ENCODE measurements around the gene SCO2.

Gene SCO2

DNA sequence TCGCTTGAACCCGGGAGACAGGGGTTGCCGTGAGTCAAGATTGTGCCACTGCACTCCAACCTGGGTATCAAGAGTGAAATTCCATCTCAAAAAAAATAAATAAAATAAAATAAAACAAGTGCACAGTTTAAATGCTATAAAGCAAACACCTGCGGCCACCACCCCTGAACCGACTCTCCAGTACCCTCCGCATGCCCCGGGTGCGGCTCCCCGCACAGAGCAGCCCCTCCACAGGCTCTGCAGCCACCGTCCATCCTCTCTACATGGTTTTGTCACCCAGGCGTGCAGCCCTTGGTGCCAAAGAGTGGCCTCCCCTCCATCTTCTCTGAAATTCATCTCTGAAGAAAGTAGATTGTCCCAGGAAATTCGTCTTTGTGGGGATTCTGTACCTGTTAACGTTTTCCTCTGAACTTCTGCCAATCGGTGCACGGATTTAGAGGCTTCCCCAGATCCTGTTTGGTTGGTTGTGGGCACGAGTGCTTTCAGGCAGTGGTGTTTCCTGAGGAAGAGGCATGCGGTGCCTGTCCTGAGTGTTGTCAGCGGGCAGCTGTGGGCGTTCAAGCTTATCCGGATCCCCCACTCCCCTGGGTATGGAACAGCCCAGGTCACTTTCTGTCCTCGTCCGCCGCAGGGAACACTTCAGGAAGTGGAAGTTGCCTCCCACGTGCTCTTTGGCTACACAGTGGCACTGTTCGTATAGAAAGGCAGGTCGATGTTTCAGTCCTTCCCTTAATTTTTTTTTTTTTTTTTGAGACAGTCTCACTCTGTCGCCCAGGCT is 34.7 kb downstream of the SCO2 start:
- no peak for DNase-seq

DNA sequence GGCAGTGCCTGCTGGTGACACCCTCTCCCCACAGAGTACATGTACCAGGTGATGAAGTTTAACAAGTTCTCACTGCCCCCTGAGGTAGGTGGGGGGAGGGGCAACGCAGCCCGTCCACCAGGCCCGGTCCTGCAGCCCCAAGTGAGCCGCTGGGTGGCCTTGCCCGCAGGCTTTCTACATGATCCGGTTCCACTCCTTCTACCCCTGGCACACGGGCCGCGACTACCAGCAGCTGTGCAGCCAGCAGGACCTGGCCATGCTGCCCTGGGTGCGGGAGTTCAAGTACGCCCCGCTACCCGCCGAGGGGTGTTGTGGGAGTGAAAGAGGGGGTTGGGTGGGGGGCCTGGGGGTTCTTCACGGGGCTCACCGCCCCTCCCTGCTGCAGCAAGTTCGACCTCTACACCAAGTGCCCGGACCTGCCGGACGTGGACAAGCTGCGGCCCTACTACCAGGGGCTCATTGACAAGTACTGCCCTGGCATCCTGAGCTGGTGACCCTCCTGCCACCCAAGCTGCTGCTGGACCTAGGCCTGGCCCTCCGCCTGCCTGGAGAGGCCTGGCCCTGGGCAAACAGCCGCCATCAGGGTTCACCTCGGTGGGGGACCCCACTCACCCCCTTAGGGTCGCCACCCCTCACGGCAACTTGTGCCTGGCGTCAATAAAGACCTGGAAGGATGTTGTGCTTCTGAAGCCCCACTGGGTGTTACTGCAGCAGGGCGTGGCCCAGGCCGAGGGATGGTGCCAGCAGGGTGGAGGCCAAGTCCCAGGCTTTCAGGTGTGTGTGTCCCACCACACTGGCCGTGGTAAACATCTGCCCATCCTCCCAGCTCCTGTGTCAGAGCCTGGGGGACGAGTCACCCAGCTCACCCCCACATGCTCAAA is 35.8 kb downstream of the SCO2 start:
- no peak for DNase-seq

DNA sequence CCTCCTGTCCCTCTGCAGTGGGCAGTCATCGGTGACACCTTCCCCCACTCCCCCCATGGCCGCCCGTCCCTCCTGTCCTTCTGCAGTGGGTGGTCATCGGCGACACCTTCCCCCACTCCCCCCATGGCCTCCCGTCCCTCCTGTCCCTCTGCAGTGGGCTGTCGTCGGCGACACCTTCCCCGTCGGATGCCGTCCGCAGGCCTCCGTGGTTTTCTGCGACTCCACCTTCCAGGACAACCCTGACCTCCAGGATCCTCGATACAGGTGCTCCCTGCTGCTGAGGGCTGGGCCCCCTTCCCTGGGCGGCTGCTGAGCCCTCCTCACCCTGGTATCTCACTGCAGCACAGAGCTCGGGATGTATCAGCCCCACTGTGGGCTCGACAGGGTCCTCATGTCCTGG is 36.5 kb downstream of the SCO2 start:
- no peak for DNase-seq

DNA sequence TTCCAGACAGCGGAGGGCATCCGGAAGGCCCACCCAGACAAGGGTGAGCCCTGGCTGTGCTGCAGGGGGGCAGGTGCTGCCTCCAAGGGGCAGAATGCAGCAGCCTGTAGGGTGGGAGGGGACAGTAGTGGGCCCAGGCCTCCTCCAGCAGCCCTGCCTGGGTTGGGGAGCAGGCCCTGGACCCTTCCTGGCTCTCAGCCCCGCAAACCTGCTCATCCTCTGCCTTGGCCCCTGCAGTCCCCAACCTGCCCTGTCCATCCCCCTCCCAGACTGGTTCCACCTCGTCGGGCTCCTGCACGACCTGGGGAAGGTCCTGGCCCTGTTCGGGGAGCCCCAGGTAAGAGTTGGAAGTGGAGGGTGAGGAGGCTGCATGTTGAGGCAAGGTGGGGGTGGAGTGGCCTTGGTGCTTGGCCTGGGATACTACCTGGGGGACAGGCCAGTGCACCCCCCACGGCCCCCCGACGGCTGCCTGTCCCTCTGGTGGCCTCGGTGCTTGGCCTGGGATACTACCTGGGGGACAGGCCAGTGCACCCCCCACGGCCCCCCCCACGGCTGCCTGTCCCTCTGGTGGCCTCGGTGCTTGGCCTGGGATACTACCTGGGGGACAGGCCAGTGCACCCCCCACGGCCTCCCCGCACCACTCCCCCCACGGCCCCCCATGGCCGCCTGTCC is 37.3 kb downstream of the SCO2 start:
- no peak for DNase-seq

DNA sequence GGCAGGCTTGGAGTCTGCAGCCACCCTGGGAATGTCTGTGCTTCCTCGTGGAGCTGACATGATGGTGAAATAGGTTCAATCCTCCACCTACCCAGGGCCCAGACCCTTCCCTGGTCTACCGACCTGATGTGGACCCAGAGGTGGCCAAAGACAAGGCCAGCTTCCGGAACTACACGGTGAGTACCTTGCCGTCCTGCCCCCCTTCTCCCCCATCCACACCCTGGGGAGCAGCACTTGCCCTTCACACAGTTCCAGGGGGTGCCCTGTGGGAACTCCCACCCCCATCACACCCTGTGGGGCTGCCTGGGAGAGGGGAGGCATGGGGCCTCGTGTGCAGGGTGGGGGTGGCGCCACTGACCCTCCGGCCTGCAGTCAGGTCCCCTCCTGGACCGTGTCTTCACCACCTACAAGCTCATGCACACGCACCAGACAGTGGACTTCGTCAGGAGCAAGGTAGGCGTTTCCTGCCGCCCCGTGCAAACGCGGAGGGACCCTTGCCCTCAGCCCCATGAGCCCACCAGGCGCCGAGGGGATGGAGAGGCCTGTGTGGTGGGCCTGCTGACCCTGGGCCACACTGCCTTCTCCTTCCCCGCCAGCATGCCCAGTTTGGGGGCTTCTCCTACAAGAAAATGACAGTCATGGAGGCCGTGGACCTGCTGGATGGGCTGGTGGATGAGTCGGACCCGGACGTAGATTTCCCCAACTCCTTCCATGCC is 38.0 kb downstream of the SCO2 start:
- no peak for DNase-seq

DNA sequence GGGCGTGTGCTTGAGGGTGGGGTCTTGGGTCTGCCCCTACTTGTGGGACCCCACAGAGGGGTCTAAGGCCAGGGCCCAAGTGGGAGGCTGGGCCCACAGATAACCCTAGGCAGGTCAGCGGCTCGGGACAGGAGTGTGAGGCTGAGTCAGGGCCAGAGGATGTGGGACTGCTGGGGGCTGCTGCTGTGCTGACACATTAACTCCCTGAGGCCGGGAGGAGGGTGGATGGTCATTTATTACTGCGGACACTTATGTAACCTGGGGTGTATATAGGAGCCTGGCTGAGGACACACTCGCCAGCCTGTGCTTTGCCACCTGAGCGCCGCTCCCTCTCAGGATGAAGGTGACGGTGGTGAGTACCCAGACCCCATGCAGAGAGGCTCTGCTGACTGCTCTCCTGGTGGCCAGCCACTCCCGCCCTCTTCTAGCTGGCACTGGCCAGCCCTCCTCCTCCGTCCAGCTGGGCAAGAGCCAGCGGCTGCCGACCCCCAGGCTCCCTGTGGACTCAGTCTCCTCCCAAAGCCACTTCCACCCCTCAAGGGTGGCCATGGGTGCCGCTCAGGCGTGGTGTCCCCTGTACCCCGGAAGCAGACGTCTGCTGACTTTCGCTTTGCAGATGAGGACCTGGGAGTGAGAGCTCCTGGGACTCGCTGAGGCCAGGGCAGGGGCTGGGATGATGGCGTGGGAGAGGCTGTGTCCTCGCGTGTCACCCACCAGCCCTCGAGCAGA is 38.7 kb downstream of the SCO2 start, which contains the start of gene MIOX:
Gene MIOX, plus strand, starts transcription at position 299 of the 729 bp plus-strand sequence. Its CDS starts 39 bp downstream, at position 338.
- DNase-seq, result no peak

GRCh38 chr22:50485221-50486131 is 39.9 kb downstream of the SCO2 start:
- DNase-seq, result no peak

DNA sequence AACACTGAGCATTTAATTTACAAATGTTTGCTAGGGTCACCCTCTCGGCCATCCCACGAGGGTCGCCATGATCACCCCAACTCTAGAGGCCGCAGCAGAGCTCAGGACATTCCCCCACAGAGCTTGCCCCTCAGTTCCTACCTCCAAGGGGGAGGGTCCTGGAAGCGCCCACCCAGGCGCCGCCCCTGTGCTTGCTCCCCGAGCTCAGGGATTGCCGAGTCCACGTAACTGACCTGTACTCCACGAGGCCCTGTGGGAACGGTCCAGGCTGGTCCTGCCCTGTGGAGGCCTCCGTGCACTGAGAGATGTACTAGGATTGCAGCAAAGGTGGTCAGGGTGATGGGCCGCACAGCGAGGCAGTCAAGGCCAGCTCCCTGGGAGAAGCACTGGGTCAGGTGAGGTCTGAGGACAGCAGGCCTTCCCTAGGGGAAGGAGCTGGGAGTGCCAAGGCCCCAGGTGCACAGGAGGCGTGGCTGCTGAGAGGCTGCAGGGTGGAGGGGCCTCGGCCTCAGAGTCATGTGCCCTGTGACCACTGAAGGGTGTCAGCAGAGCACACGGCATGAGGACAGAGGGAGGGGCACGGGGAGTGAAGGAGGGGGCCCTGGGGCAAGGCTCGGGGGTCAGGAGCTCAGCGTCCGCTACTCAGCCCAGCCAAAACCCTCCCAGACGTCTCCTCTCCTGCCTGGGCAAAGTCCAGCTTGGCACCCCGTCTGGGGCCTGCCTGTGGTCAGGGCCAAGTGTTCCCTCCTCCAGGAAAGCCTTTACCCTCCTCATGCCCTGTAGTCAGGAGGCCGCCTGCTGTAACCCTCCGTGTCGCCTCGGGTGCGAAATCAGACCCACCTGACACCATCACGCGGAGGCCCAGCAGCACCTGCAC is 41.2 kb downstream of the SCO2 start:
- DNase-seq, result no peak

DNA sequence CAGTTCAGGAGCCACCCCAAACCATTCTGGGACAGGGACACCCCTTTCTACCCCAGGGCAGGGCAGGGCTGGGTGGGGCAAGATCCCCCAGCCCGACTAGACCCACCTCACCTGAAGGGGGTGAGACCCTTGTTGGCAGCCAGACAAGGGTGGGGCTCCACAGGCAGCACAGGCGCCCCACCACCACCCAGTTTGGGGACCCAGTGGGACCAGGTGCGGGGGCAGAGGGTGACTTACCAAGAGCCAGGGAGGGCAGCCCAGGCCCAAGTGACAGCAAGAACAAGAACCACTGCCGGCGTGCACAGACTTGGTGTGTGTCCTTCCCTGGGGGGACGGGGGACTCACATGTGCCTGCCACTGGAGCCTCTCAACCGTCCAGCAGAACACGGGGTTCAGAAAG is 41.8 kb downstream of the SCO2 start:
- DNase-seq, result no peak

- DNase-seq, result no peak
Observed at GRCh38 chr22:50483106-50483505, 42.3 kb downstream of the SCO2 start.

GRCh38 chr22:50482107-50483074 is 43.0 kb downstream of the SCO2 start:
- DNase-seq, result no peak

GRCh38 chr22:50481440-50482106 is 43.8 kb downstream of the SCO2 start, which contains the start of gene ADM2:
Gene ADM2 (plus strand): TSS chr22:50481543. CDS start chr22:50481848, 305 bp downstream.
- no peak for DNase-seq

DNA sequence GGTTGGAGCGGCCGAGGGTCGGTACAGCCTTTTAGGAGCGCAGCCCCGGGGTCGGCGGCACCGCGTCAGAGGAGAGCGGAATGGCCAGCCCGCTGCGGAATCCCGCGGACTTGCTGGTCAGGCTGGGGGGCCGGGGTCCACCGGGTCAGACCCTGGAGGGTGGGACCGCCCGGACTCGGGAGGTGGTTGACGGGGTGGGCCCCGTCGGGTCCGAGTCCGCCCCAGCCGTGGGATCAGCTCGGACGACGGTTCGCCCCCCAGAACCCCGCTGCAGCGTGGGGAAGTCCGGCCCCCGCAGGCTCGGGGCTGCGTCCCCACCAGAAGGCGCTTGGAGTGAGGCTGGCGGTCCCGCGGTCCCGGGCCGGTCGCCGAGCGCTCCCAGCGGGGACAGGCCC is 44.4 kb downstream of the SCO2 start:
- no peak for DNase-seq

DNA sequence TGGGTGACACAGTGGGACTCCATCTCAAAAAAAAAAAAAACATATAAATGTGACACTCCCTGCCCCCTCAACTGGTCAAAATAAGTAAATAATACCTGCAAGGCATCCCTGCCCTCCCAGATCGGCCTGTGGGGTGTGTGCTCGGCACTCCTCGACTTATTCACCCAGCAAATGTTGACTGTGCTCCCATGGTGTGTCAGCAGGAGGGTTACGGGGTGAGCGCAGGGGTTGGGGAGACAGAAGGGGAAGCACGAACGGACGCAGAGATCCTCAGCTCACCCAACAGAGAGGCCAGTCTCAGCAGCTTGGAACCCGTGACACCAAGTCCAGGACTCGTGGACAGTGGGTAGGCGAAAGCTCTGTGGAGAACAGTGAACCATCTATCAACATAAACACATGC is 45.7 kb downstream of the SCO2 start:
- no peak for DNase-seq

GRCh38 chr22:50477923-50478322 is 47.5 kb downstream of the SCO2 start:
- DNase-seq, result no peak

DNA sequence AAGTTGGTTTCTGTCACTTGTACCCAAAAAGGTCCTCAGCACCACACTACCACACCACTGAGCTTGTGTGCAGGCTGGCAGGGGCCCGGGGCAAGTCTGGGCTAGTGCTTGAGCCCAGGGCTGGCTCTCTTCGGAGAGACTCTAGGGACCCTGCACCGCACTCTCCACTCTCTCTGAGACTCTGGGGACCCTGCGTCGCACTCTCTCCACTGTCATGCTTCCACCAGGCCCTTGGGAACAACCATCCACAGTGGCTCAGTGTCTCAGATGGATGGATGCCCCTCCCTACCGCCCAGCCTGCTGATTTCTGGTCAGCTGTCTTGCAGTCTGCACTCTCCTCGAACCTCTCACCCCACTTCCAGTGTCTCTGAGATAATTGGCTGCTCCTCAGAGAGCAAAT is 48.5 kb downstream of the SCO2 start:
- DNase-seq, result no peak

DNA sequence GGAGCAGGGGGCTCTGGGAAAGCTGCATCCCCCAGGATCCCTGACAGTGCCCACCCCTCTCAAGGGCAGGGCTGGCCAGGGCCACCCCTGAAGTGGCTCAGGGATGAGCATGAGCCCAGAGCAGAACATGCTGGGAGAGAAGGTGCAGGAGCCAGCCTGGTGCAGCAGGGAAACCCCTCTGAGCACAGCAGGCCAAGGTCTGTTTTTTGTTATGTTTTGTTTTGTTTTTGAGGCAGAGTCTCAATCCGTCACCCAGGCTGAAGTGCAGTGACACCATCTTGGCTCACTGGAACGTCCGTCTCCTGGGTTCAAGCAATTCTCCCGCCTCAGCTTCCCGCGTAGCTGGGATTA is 49.8 kb downstream of the SCO2 start:
- no peak for DNase-seq
